ENCODE data around the gene RPS2. TPM values are rescaled to one million over a fixed set of nuclear protein-coding genes. Genes with fewer than 3 reads are reported as not detected.
"Not testable (repeated sequence)": the region's sequence is repeated elsewhere in the genome, so short reads cannot be mapped to it uniquely, and the experiment has no call there.

The RPS2 gene
- total RNA-seq, 1 donor from 2014 or later: 2,692 TPM

GRCh38 chr16:1920727-1921171 is 43.9 kb downstream of the RPS2 start:
- DNase-seq (ENCODE audit: low read depth in 2 of 2): peak in 1 of 2 donors; percentile 22

GRCh38 chr16:1920122-1920521 is 44.5 kb downstream of the RPS2 start:
- DNase-seq (ENCODE audit: low read depth in 2 of 2): not testable (repeated sequence)

GRCh38 chr16:1919327-1919998 is 45.2 kb downstream of the RPS2 start:
- no peak for DNase-seq (ENCODE audit: low read depth in 2 of 2)

- DNase-seq (ENCODE audit: low read depth in 2 of 2): no peak
Measured at GRCh38 chr16:1918351-1919326, 46.0 kb downstream of the RPS2 start, which contains the start of gene HS3ST6. Gene HS3ST6 (minus strand): TSS chr16:1918415. CDS start chr16:1918323, 92 bp downstream.

- no peak for DNase-seq (ENCODE audit: low read depth in 2 of 2)
Measured at GRCh38 chr16:1917665-1918350, 46.8 kb downstream of the RPS2 start.

GRCh38 chr16:1917056-1917664 is 47.5 kb downstream of the RPS2 start:
- no peak for DNase-seq (ENCODE audit: low read depth in 2 of 2)

- DNase-seq (ENCODE audit: low read depth in 2 of 2): no peak
Measured at GRCh38 chr16:1916640-1916990, 48.0 kb downstream of the RPS2 start.

- DNase-seq (ENCODE audit: low read depth in 2 of 2): no peak
Measured at GRCh38 chr16:1915732-1916639, 48.6 kb downstream of the RPS2 start.

- DNase-seq (ENCODE audit: low read depth in 2 of 2): no peak
Measured at GRCh38 chr16:1914988-1915387, 49.6 kb downstream of the RPS2 start.

GRCh38 chr16:1914084-1914608 is 50.5 kb downstream of the RPS2 start:
- no peak for DNase-seq (ENCODE audit: low read depth in 2 of 2)

GRCh38 chr16:1913327-1914083 is 51.1 kb downstream of the RPS2 start:
- no peak for DNase-seq (ENCODE audit: low read depth in 2 of 2)

- no peak for DNase-seq (ENCODE audit: low read depth in 2 of 2)
Measured at GRCh38 chr16:1912215-1912543, 52.4 kb downstream of the RPS2 start.

Other genes starting within 250 kb of the RPS2 start
- 33.0 and 37.6 TPM in 2 replicates for gene NME3, start 193.3 kb downstream of the RPS2 start, total RNA-seq
- 2.6 and 4.6 TPM in 2 replicates for gene EME2, start 192.0 kb downstream of the RPS2 start, total RNA-seq
- 48.1 and 58.2 TPM in 2 replicates for gene MRPS34, start 191.7 kb downstream of the RPS2 start, total RNA-seq
- 35.3 and 54.2 TPM in 2 replicates for gene SPSB3, start 182.3 kb downstream of the RPS2 start, total RNA-seq
- gene NUBP2, start 181.9 kb downstream of the RPS2 start, total RNA-seq: 58.9 and 76.7 TPM in 2 replicates
- not detected in 2 replicates for gene IGFALS, start 171.1 kb downstream of the RPS2 start, total RNA-seq
- 53.5 and 82.7 TPM in 2 replicates for gene HAGH, start 138.0 kb downstream of the RPS2 start, total RNA-seq
- gene FAHD1, start 137.6 kb downstream of the RPS2 start, total RNA-seq: 72.3 and 84.5 TPM in 2 replicates
- gene MEIOB, start 92.7 kb downstream of the RPS2 start, total RNA-seq: not detected in 2 replicates
- not detected in 2 replicates for gene HS3ST6, start 46.4 kb downstream of the RPS2 start, total RNA-seq
- 10.4 and 11.9 TPM in 2 replicates for gene MSRB1, start 21.6 kb downstream of the RPS2 start, total RNA-seq
- not detected in 2 replicates for gene RPL3L, start 10.1 kb downstream of the RPS2 start, total RNA-seq
- 137 and 147 TPM in 2 replicates for gene NDUFB10, start 5.3 kb downstream of the RPS2 start, total RNA-seq
- gene RNF151, start 2.0 kb upstream of the RPS2 start, total RNA-seq: not detected in 2 replicates
- 31.7 and 41.5 TPM in 2 replicates for gene TBL3, start 7.2 kb upstream of the RPS2 start, total RNA-seq
- gene NOXO1, start 16.6 kb upstream of the RPS2 start, total RNA-seq: 0.13 TPM in 1 of 2 replicates, not detected in the other
- gene GFER, start 19.4 kb upstream of the RPS2 start, total RNA-seq: 9.7 and 10.3 TPM in 2 replicates
- 1.3 and 1.5 TPM in 2 replicates for gene SYNGR3, start 25.1 kb upstream of the RPS2 start, total RNA-seq
- 9.2 and 12.9 TPM in 2 replicates for gene ZNF598, start 45.0 kb upstream of the RPS2 start, total RNA-seq
- 0.25 and 1.3 TPM in 2 replicates for gene NPW, start 55.0 kb upstream of the RPS2 start, total RNA-seq
- 48.5 and 64.6 TPM in 2 replicates for gene NHERF2, start 62.1 kb upstream of the RPS2 start, total RNA-seq
- 22.4 and 39.3 TPM in 2 replicates for gene NTHL1, start 83.0 kb upstream of the RPS2 start, total RNA-seq
- gene TSC2, start 83.2 kb upstream of the RPS2 start, total RNA-seq: 23.6 and 36.4 TPM in 2 replicates
- 20.8 and 35.7 TPM in 2 replicates for gene PKD1, start 171.1 kb upstream of the RPS2 start, total RNA-seq
- 0.51 and 0.77 TPM in 2 replicates for gene RAB26, start 183.8 kb upstream of the RPS2 start, total RNA-seq
- gene TRAF7, start 191.0 kb upstream of the RPS2 start, total RNA-seq: 64.6 and 88.1 TPM in 2 replicates
- under 0.01 and 0.13 TPM in 2 replicates for gene CASKIN1, start 231.8 kb upstream of the RPS2 start, total RNA-seq
- gene MLST8, start 240.6 kb upstream of the RPS2 start, total RNA-seq: 15.3 and 26.9 TPM in 2 replicates
- 1.3 and 1.7 TPM in 2 replicates for gene BRICD5, start 246.0 kb upstream of the RPS2 start, total RNA-seq

Data from dermis microvascular lymphatic vessel endothelial cell (primary cell).